Endothelial cell of umbilical vein (primary cell): ENCODE data around the gene BAD. TPM values are rescaled to one million over a fixed set of nuclear protein-coding genes. Genes with fewer than 3 reads are reported as not detected.

Experiments
- BruUV-seq: library from RNA; stranded (reverse); fragments of 400-500 nt; replicated peaks from 2 replicates; lab custom pipeline; 2021; lab: Mats Ljungman, UMichigan
- CTCF ChIA-PET: fragments of 300-600, 350-600 bp; sonication (Branson Sonifier 250); formaldehyde crosslinking; loops from one replicate; lab custom pipeline; 2021; ENCODE audit warnings: antibody characterized with exemption, inconsistent platforms; lab: Charles Lee
- POLR2A ChIA-PET: fragments of 300-600, 350-600 bp; sonication (Branson Sonifier 250); formaldehyde crosslinking; loops from one replicate; lab custom pipeline; 2021; ENCODE audit warnings: antibody characterized with exemption, inconsistent platforms; lab: Charles Lee
- DNase-seq: peaks from one replicate; pipeline ENCODE4 v3.0.0-alpha.2; 2011; ENCODE audit warnings: low read depth, low spot score
- FAIRE-seq: peaks from 2 replicates; lab custom pipeline; 2011; peaks lifted over from hg19 to GRCh38; lab: Jason Lieb, UNC
- H2AFZ ChIP-seq: 2 replicates; pipeline ENCODE4 v1.6.0; 2012; ENCODE audit warnings: low read depth, low read length, control low read depth, inconsistent platforms
- H3K27ac ChIP-seq: 2 replicates; pipeline ENCODE4 v1.5.1; 2011; ENCODE audit warnings: low read depth, mild to moderate bottlenecking, control low read depth, low read length, moderate library complexity; ENCODE audit not compliant: insufficient read depth
- H3K27me3 ChIP-seq, 2 experiments: 2 replicates each; pipeline versions ENCODE4 v1.6.0 to v1.6.1; 2011; ENCODE audit warnings: low read length in 2 of 2, mixed read lengths in 1 of 2; ENCODE audit not compliant: control insufficient read depth in 2 of 2, insufficient read depth in 2 of 2
- H3K36me3 ChIP-seq, 2 experiments: 2 replicates in 1 of 2; 3 replicates in 1 of 2; pipeline ENCODE4 v1.5.1; 2011; ENCODE audit warnings: low read length in 2 of 2, mild to moderate bottlenecking in 1 of 2, moderate library complexity in 1 of 2; ENCODE audit not compliant: control insufficient read depth in 2 of 2, insufficient read depth in 2 of 2; ENCODE audit errors: extremely low read depth in 1 of 2
- H3K4me1 ChIP-seq: 3 replicates; pipeline ENCODE4 v1.5.1; 2011; ENCODE audit warnings: mild to moderate bottlenecking, low read length; ENCODE audit not compliant: control insufficient read depth, insufficient read depth; ENCODE audit errors: extremely low read depth
- H3K4me2 ChIP-seq: 2 replicates; pipeline ENCODE4 v1.6.1; 2011; ENCODE audit warnings: low read length, control low read depth, mixed read lengths; ENCODE audit not compliant: insufficient read depth
- H3K4me3 ChIP-seq, 3 experiments: fragments of 200-600 bp in 1 of 3; sonication (generic), shearing (Covaris generic) in 1 of 3; replicated peaks in 1 of 3; 2 replicates each; pipeline ENCODE4 v1.5.1; 2011 to 2016; ENCODE audit warnings: control low read depth in 3 of 3, low read length in 3 of 3, mild to moderate bottlenecking in 2 of 3, inconsistent platforms in 1 of 3, low read depth in 1 of 3, moderate library complexity in 1 of 3; ENCODE audit not compliant: insufficient read depth in 1 of 3
- H3K79me2 ChIP-seq: 2 replicates; pipeline ENCODE4 v1.6.0; 2012; ENCODE audit warnings: low read length, inconsistent platforms; ENCODE audit not compliant: control insufficient read depth, insufficient read depth
- H3K9ac ChIP-seq: replicated peaks from 2 replicates; pipeline ENCODE3; 2011; ENCODE audit warnings: low read length, control low read depth; ENCODE audit not compliant: insufficient read depth; ENCODE audit errors: extremely low read depth
- H3K9me1 ChIP-seq: replicated peaks from 3 replicates; pipeline ENCODE4 v1.6.0; 2011; ENCODE audit warnings: mild to moderate bottlenecking, low read length; ENCODE audit not compliant: control insufficient read depth, insufficient read depth; ENCODE audit errors: extremely low read depth
- H3K9me3 ChIP-seq: replicated peaks from 2 replicates; pipeline ENCODE4 v1.5.1; 2012; ENCODE audit warnings: low read length, inconsistent platforms; ENCODE audit not compliant: control insufficient read depth, insufficient read depth
- H4K20me1 ChIP-seq: replicated peaks from 2 replicates; pipeline ENCODE3; 2011; ENCODE audit warnings: mild to moderate bottlenecking, low read length; ENCODE audit not compliant: control insufficient read depth, insufficient read depth; ENCODE audit errors: extremely low read depth
- EZH2 ChIP-seq: IDR thresholded peaks from 2 replicates; pipeline ENCODE4 v1.6.1; 2012; ENCODE audit warnings: borderline replicate concordance, low read depth, mild to moderate bottlenecking, moderate library complexity, low read length, inconsistent platforms; ENCODE audit not compliant: severe bottlenecking
- FOS ChIP-seq: IDR thresholded peaks from 2 replicates; pipeline ENCODE4 v1.6.1; 2011; ENCODE audit warnings: mild to moderate bottlenecking, low read length, moderate library complexity, borderline replicate concordance; ENCODE audit not compliant: insufficient read depth
- GATA2 ChIP-seq: IDR thresholded peaks from 2 replicates; pipeline ENCODE4 v1.7.0; 2011; ENCODE audit warnings: low read depth, mild to moderate bottlenecking, moderate library complexity, mixed read lengths, low read length; ENCODE audit not compliant: insufficient read length, insufficient read depth
- JUN ChIP-seq: IDR thresholded peaks from 2 replicates; pipeline ENCODE4 v1.6.1; 2011; ENCODE audit warnings: borderline replicate concordance, low read depth; ENCODE audit not compliant: insufficient read length, insufficient read depth
- POLR2A ChIP-seq: IDR thresholded peaks from 2 replicates; pipeline ENCODE4 v1.6.1; 2012; ENCODE audit warnings: low read depth, mild to moderate bottlenecking, control low read depth, low read length
- POLR2AphosphoS5 ChIP-seq: IDR thresholded peaks from 2 replicates; pipeline ENCODE4 v1.6.1; 2012; ENCODE audit warnings: low read depth, mild to moderate bottlenecking, control low read depth, low read length, moderate library complexity; ENCODE audit not compliant: insufficient read depth
- dilution Hi-C: fragments of 300-500 bp; cut with MboI; formaldehyde crosslinking; loops from one replicate; pipeline ENCODE4 v1.15.0; 2019; ENCODE audit warnings: low sequenced_read_pairs; ENCODE audit not compliant: extremely low pct_ligation_motif_present
- intact Hi-C: fragments of 100-400 bp; cut with micrococcal nuclease; formaldehyde crosslinking; loops from one replicate; pipeline ENCODE4 v1.10.0; 2022
- polyA plus RNA-seq, 4 experiments: library from polyadenylated mRNA; depleted of rRNA in 3 of 4; stranded (reverse) in 3 of 4; unstranded in 1 of 4; fragments of >200 nt; gene quantifications; 2 replicates each; pipeline versions ENCODE4 v1.2.1 to v1.2.3, GENCODE V29; 2011 to 2012; ENCODE audit warnings: missing spikeins in 1 of 4
- total RNA-seq: library from RNA; stranded (reverse); gene quantifications from 2 replicates; pipeline ENCODE4 v1.2.3, GENCODE V29; 2021
- TF ChIP-seq, protein P1 (sequence below): IDR thresholded peaks from 2 replicates; pipeline ENCODE4 v1.6.1; 2011; ENCODE audit not compliant: insufficient read depth, insufficient read length

BAD gene
- total and polyA plus RNA-seq, 2 donors (not counting 3 experiments of a cell fraction or from before 2014, with no cell fraction given), result 65.3 to 88.0 TPM

DNA sequence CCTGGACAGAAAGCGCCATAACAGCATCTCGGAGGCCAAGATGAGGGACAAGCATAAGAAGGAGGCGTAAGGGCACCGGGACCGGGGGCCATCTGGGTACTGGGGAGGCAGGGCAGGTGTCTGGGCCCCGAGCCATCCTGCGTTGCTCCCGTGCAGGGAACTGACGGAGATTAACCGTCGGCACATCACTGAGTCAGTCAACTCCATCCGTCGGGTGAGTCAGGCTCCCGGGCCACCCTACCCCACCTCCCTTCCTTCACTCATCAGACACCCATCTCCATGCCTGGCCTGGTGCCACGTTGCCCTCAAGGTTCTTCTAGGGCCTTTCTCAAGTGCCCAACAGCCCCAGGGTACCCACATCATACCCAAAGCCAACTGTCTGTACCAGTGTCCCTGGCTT is 18.1 kb downstream of the BAD start:
- ChIA-PET POLR2A (no interaction called here), CTCF (interaction anchor here (2.0 to 4.8 kb wide), 2 partner anchors 18 to 36 kb away, joined by 4 to 57 read pairs; partner anchors contain the start of genes BAD and CATSPERZ)
- no peaks in the 10 kb centered on the region for H3K27me3 ChIP-seq
- no TSS peak for BruUV-seq
- FAIRE-seq (peak; percentile 59), DNase-seq (no peak)
- no peak overlapping the region for H2AFZ ChIP-seq
- TF ChIP-seq EZH2, result no peak
- no peak for TF ChIP-seq JUN
- no peak for TF ChIP-seq POLR2A
- TF ChIP-seq, protein P1, sequence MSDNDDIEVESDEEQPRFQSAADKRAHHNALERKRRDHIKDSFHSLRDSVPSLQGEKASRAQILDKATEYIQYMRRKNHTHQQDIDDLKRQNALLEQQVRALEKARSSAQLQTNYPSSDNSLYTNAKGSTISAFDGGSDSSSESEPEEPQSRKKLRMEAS, result no peak
- peak; percentile 43 for TF ChIP-seq FOS
- peak; percentile 51 for TF ChIP-seq POLR2AphosphoS5
- TF ChIP-seq GATA2, result no peak
- intact Hi-C loops, result no loop called here
- H3K36me3 ChIP-seq, result peaks cover 3 to 18% of the 10 kb centered on the region in 2 experiments
- dilution Hi-C loops, result no loop called here
- H3K9ac ChIP-seq, result no peak overlapping the region
- H4K20me1 ChIP-seq, result no peaks in the 10 kb centered on the region
- no peak overlapping the region for H3K4me2 ChIP-seq
- no peak overlapping the region for H3K27ac ChIP-seq
- H3K79me2 ChIP-seq, result no peaks in the 10 kb centered on the region
- no peaks in the 10 kb centered on the region for H3K9me1 ChIP-seq
- H3K4me3 ChIP-seq, result no peak overlapping the region
- H3K4me1 ChIP-seq, result peaks cover 49% of the 10 kb centered on the region
- no peaks in the 10 kb centered on the region for H3K9me3 ChIP-seq
